Neural cell (in vitro differentiated cells): ENCODE results near the gene NCK2. TPM values are rescaled to one million over a fixed set of nuclear protein-coding genes. Genes with fewer than 3 reads are reported as not detected.
"Not testable (repeated sequence)": the region's sequence is repeated elsewhere in the genome, so short reads cannot be mapped to it uniquely, and the experiment has no call there.

Experiments
- H2AFZ ChIP-seq: fragments of 200-600, 300-800 bp; sonication (generic), shearing (Covaris generic); 2 replicates; pipeline ENCODE4 v1.6.0; 2014; ENCODE audit warnings: low read depth, mild to moderate bottlenecking, antibody characterized with exemption, low read length, moderate library complexity
- H3F3A ChIP-seq: fragments of 200-600 bp; shearing (Covaris generic); 2 replicates; pipeline ENCODE4 v1.6.1; 2016; ENCODE audit warnings: mild to moderate bottlenecking, moderate library complexity, mixed read lengths, antibody characterized with exemption, low read length; ENCODE audit not compliant: insufficient read depth, poor library complexity, severe bottlenecking
- H3K27ac ChIP-seq: fragments of 200-600, 300-800 bp; sonication (generic), shearing (Covaris generic); 2 replicates; pipeline ENCODE4 v1.5.1; 2014; ENCODE audit warnings: mild to moderate bottlenecking, low read length, moderate library complexity
- H3K27me3 ChIP-seq: fragments of 300-800, 200-600 bp; sonication (generic), shearing (Covaris generic); 2 replicates; pipeline ENCODE4 v1.6.0; 2014; ENCODE audit warnings: mild to moderate bottlenecking, low read depth, low read length, moderate library complexity; ENCODE audit not compliant: insufficient read depth
- H3K36me3 ChIP-seq: fragments of 300-800, 200-600 bp; sonication (generic), shearing (Covaris generic); 2 replicates; pipeline ENCODE4 v1.5.1; 2014; ENCODE audit warnings: mild to moderate bottlenecking, antibody characterized with exemption, low read length, moderate library complexity; ENCODE audit not compliant: insufficient read depth
- H3K4me2 ChIP-seq: fragments of 300-800, 200-600 bp; sonication (generic), shearing (Covaris generic); 2 replicates; pipeline ENCODE4 v1.6.0; 2014; ENCODE audit warnings: mild to moderate bottlenecking, low read length
- H3K4me3 ChIP-seq: fragments of 300-800, 200-600 bp; sonication (generic), shearing (Covaris generic); 2 replicates; pipeline ENCODE4 v1.5.1; 2014; ENCODE audit warnings: mild to moderate bottlenecking, low read length, moderate library complexity
- H3K79me2 ChIP-seq: fragments of 200-600 bp; shearing (Covaris generic); replicated peaks from 2 replicates; pipeline ENCODE4 v1.6.0; 2014; ENCODE audit warnings: mild to moderate bottlenecking, low read length, moderate library complexity; ENCODE audit not compliant: insufficient read depth
- H3K9ac ChIP-seq: fragments of 300-800, 200-600 bp; sonication (generic), shearing (Covaris generic); 2 replicates; pipeline ENCODE4 v1.6.1; 2016; ENCODE audit warnings: mild to moderate bottlenecking, low read length, mixed read lengths
- H3K9me2 ChIP-seq: fragments of 200-600 bp; shearing (Covaris generic); 2 replicates; pipeline ENCODE4 v1.6.1; 2016; ENCODE audit warnings: mild to moderate bottlenecking, low read length, mixed read lengths; ENCODE audit not compliant: insufficient read depth
- H3K9me3 ChIP-seq: fragments of 200-600, 300-800 bp; sonication (generic), shearing (Covaris generic); 2 replicates; pipeline ENCODE4 v1.6.1; 2016; ENCODE audit warnings: mild to moderate bottlenecking, mixed run types, low read length, moderate library complexity, mixed read lengths
- H4K20me1 ChIP-seq: fragments of 200-600 bp; shearing (Covaris generic); 2 replicates; pipeline ENCODE4 v1.6.1; 2016; ENCODE audit warnings: mild to moderate bottlenecking, mixed run types; ENCODE audit not compliant: insufficient read depth
- EP300 ChIP-seq: fragments of 450-650 bp; conservative IDR thresholded peaks from 2 replicates; pipeline ENCODE4 v1.6.1; 2014; ENCODE audit warnings: antibody characterized with exemption, mild to moderate bottlenecking, moderate library complexity; ENCODE audit not compliant: poor library complexity, severe bottlenecking
- EZH2 ChIP-seq: fragments of 200-600, 300-800 bp; shearing (Covaris generic), sonication (generic); IDR thresholded peaks from 2 replicates; pipeline ENCODE4 v1.6.1; 2014; ENCODE audit warnings: antibody characterized with exemption, low read length, borderline replicate concordance, mild to moderate bottlenecking; ENCODE audit not compliant: insufficient read depth, poor library complexity, severe bottlenecking
- MXI1 ChIP-seq: fragments of 450-650 bp; conservative IDR thresholded peaks from 2 replicates; pipeline ENCODE4 v1.6.1; 2014; ENCODE audit warnings: antibody characterized with exemption, mild to moderate bottlenecking; ENCODE audit not compliant: poor library complexity, severe bottlenecking
- POLR2AphosphoS5 ChIP-seq: IDR thresholded peaks from 2 replicates; pipeline ENCODE4 v1.6.1; 2012
- RAD21 ChIP-seq: fragments of 450-650 bp; conservative IDR thresholded peaks from 2 replicates; pipeline ENCODE4 v1.6.1; 2014; ENCODE audit warnings: antibody characterized with exemption, mild to moderate bottlenecking, moderate library complexity
- SMC3 ChIP-seq: fragments of 450-650 bp; conservative IDR thresholded peaks from 2 replicates; pipeline ENCODE4 v1.6.1; 2014; ENCODE audit warnings: antibody characterized with exemption, mild to moderate bottlenecking, moderate library complexity; ENCODE audit not compliant: poor library complexity
- TAF1 ChIP-seq: IDR thresholded peaks from 2 replicates; pipeline ENCODE4 v1.6.1; 2012; ENCODE audit warnings: low read depth
- polyA plus RNA-seq: library from polyadenylated mRNA; depleted of rRNA; stranded (reverse); fragments of >200 nt; gene quantifications from 2 replicates; pipeline ENCODE4 v1.2.3, GENCODE V29; 2014
- TF ChIP-seq, protein P1 (sequence below): fragments of 450-650 bp; IDR thresholded peaks from 2 replicates; pipeline ENCODE4 v1.5.1; 2014; ENCODE audit warnings: antibody characterized with exemption, mild to moderate bottlenecking, moderate library complexity; ENCODE audit not compliant: poor library complexity, severe bottlenecking
- TF ChIP-seq, protein P2 (sequence below): IDR thresholded peaks from 2 replicates; pipeline ENCODE4 v1.6.1; 2012; ENCODE audit warnings: borderline replicate concordance

NCK2 gene
- polyA plus RNA-seq, 1 donor from 2014 or later = 49.4 TPM

DNA sequence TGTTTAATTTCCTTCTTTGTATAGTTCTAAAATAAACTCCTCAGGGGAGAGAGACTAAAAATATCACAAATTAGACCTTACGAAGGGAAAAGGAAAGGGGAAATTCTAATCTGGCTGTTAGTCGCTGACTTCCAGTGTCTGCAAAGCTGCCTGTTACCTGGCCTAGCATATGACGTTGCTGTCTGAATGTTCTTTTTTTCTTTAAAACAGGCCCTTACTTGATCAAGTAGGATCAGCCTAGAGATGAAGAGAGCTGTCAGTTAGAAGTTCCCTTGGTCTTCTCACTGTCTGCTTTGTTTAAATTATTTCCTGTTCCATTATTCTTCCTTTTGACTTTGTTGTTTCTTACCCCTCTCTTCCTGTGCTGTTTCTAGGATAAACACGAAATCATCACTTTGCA, 11.2 kb downstream of the NCK2 start:
- H4K20me1 ChIP-seq = peaks cover 5% of the 10 kb centered on the region
- H3K9me3 ChIP-seq = no peaks in the 10 kb centered on the region
- no peak overlapping the region for H3K9ac ChIP-seq
- H3K79me2 ChIP-seq = peaks cover 99% of the 10 kb centered on the region
- H2AFZ ChIP-seq = no peak overlapping the region
- H3F3A ChIP-seq = no peaks in the 10 kb centered on the region
- TF ChIP-seq RAD21 (no peak), POLR2AphosphoS5 (no peak), EP300 (no peak), MXI1 (no peak), EZH2 (no peak), SMC3 (no peak), TAF1 (no peak)
- TF ChIP-seq, protein P1, sequence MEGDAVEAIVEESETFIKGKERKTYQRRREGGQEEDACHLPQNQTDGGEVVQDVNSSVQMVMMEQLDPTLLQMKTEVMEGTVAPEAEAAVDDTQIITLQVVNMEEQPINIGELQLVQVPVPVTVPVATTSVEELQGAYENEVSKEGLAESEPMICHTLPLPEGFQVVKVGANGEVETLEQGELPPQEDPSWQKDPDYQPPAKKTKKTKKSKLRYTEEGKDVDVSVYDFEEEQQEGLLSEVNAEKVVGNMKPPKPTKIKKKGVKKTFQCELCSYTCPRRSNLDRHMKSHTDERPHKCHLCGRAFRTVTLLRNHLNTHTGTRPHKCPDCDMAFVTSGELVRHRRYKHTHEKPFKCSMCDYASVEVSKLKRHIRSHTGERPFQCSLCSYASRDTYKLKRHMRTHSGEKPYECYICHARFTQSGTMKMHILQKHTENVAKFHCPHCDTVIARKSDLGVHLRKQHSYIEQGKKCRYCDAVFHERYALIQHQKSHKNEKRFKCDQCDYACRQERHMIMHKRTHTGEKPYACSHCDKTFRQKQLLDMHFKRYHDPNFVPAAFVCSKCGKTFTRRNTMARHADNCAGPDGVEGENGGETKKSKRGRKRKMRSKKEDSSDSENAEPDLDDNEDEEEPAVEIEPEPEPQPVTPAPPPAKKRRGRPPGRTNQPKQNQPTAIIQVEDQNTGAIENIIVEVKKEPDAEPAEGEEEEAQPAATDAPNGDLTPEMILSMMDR = no peak
- TF ChIP-seq, protein P2, sequence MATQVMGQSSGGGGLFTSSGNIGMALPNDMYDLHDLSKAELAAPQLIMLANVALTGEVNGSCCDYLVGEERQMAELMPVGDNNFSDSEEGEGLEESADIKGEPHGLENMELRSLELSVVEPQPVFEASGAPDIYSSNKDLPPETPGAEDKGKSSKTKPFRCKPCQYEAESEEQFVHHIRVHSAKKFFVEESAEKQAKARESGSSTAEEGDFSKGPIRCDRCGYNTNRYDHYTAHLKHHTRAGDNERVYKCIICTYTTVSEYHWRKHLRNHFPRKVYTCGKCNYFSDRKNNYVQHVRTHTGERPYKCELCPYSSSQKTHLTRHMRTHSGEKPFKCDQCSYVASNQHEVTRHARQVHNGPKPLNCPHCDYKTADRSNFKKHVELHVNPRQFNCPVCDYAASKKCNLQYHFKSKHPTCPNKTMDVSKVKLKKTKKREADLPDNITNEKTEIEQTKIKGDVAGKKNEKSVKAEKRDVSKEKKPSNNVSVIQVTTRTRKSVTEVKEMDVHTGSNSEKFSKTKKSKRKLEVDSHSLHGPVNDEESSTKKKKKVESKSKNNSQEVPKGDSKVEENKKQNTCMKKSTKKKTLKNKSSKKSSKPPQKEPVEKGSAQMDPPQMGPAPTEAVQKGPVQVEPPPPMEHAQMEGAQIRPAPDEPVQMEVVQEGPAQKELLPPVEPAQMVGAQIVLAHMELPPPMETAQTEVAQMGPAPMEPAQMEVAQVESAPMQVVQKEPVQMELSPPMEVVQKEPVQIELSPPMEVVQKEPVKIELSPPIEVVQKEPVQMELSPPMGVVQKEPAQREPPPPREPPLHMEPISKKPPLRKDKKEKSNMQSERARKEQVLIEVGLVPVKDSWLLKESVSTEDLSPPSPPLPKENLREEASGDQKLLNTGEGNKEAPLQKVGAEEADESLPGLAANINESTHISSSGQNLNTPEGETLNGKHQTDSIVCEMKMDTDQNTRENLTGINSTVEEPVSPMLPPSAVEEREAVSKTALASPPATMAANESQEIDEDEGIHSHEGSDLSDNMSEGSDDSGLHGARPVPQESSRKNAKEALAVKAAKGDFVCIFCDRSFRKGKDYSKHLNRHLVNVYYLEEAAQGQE = no peak
- no peaks in the 10 kb centered on the region for H3K36me3 ChIP-seq
- no peaks in the 10 kb centered on the region for H3K9me2 ChIP-seq
- H3K27ac ChIP-seq = no peak overlapping the region
- H3K4me3 ChIP-seq = no peak overlapping the region
- H3K4me2 ChIP-seq = no peak overlapping the region
- no peaks in the 10 kb centered on the region for H3K27me3 ChIP-seq

DNA sequence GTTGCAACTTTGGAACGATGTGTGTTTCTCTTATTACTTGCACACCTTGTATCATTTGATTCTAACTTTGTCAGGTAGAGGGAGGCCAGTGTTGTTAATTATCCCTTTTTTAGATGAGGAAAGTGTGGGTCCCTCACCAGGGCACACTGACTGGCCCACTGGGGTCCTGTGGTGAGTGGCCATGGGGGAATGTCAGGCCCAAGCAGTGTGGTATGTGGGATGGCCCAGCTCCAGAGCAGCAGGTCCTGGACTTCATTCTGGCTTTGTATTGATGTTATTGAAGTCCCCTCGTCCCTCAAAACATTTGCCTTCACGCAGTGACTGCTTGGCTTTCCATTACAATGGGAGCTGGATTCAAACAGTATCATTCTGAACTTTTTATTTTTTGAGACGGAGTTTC, 11.7 kb downstream of the NCK2 start:
- H4K20me1 ChIP-seq = peaks cover 8% of the 10 kb centered on the region
- no peaks in the 10 kb centered on the region for H3K27me3 ChIP-seq
- H3K36me3 ChIP-seq = no peaks in the 10 kb centered on the region
- no peaks in the 10 kb centered on the region for H3F3A ChIP-seq
- H2AFZ ChIP-seq = no peak overlapping the region
- no peaks in the 10 kb centered on the region for H3K9me2 ChIP-seq
- no peaks in the 10 kb centered on the region for H3K9me3 ChIP-seq
- H3K27ac ChIP-seq = no peak overlapping the region
- no peak overlapping the region for H3K4me2 ChIP-seq
- H3K9ac ChIP-seq = no peak overlapping the region
- TF ChIP-seq EP300 = no peak
- TF ChIP-seq EZH2 = no peak
- TF ChIP-seq RAD21 = no peak
- TF ChIP-seq MXI1 = no peak
- TF ChIP-seq, protein P2 = no peak
- no peak for TF ChIP-seq POLR2AphosphoS5
- TF ChIP-seq, protein P1 = no peak
- no peak for TF ChIP-seq SMC3
- TF ChIP-seq TAF1 = no peak
- H3K79me2 ChIP-seq = peaks cover 99% of the 10 kb centered on the region
- H3K4me3 ChIP-seq = no peak overlapping the region

DNA sequence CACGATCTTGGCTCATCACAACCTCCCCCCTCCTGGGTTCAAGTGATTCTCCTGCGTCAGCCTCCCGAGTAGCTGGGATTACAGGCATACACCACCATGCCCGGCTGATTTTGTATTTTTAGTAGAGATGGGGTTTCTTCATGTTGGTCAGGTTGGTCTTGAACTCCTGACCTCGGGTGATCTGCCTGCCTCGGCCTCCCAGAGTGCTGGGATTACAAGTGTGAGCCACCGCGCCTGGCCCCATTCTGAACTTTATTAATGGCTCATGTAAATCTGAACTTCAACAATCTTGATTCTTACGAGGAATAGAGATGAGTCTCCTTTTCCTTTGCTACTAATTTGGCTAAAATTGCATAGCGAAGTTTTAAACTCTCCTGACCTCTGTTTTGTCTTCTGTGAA, 12.2 kb downstream of the NCK2 start:
- H3K79me2 ChIP-seq = peaks cover 95% of the 10 kb centered on the region
- not testable (repeated sequence) for H2AFZ ChIP-seq, H3K27ac ChIP-seq, H3K9me2 ChIP-seq, H3K27me3 ChIP-seq, H3F3A ChIP-seq, H4K20me1 ChIP-seq, H3K9ac ChIP-seq, H3K36me3 ChIP-seq, H3K4me3 ChIP-seq, H3K4me2 ChIP-seq, H3K9me3 ChIP-seq
